T-helper 9 cell (primary cell): ENCODE data around the gene LAMA2.

ENCODE experiments used
- DNase-seq: peaks from one replicate; pipeline ENCODE4 v3.0.0-alpha.2; 2020

The LAMA2 gene

DNA sequence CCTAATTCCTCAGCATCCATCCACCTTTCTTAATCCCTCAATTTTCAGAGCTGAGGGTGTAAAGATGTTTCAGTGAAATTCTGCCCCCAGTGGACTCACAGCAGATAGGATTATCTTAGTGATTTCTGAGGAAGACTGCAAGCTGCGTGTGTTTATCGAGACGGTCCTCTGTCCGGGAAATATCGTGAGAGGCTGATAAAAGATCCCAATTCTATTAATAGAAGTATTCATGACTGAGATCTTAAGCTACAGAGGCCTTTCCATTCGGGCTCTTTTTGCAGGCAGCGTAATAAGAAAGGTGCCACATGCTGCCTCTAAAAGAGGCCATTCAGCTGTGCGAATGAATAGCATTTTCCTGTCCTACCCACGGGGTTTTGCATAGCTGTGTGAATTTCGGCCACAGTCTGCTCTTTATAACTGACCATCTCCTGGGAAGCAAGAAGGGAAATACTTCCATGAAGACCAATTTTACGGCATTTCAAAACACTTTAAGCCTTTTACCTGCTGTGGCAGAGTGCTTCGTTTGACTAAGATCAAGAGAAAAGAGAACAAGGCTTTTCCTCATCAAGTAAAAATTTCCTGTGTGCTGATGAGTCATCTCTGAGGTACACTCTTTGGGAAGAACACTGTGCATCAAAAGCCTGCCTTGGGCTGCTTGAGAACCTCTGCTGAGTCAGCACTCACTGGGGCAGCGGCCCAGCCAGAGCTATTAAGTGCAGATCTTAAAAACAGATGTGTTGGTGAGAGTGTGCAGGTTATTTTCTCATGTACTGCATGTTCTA, 618.2 kb downstream of the LAMA2 start:
- DNase-seq = no peak

DNA sequence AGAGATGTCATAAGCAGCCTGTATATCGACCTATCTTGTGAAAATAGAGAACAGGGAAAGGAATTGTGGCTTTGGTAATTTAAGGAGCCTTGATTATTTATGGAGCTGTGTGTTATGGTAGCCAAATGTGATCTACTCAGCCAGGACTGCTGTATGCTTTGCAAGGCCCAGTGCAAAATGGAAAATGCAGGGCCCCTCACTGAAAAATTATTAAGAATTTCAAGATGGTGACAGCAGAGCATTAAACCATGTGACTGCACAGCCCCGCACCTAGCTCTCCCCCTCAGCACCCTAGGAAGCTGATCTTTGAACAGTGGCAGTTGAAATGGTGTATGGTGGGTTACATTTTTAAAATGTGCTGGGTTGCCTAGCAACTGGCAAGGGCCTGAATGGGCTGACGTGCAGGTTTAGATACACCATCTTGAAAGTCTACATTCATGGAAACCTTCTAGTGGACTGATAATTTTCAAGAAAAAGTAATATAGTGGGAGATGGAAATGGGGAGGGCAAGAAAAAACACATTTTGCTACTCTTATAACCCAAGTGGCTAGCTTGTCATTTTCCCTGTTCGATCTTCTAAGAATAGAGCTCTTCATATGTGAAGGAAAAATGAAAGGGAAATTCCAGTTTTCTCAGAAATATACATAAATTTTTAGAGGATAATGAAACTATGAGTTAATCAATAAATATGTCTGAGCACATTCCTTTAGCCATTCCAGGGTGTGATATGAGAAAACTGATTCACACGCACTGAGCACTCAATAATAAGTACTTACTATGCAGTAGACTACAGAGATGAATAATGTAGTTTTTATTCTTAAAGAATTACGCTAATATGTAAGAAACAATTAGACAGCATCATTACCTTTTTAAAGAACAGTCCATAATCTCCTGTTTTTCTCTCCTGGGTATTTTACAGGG, 619.1 kb downstream of the LAMA2 start:
- no peak for DNase-seq

DNA sequence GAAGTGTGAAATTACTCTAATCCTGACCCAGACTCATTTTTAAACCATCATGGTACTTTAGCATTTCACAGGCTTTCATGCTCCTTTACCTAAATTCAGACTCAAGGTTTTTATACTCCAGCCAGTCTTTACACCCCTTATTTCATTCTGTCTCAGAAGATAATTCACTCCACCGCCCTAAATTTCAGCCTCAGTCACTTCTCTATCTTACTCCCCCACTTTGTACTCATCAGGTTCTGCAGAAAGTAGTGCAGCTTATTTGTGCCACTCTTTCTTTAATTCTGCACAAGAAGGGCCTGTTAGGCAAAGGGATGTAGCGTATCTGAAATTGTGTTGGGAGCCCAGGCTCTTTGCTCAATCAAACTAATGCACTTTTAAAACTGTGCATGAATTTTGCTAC, 621.5 kb downstream of the LAMA2 start:
- DNase-seq = no peak

DNA sequence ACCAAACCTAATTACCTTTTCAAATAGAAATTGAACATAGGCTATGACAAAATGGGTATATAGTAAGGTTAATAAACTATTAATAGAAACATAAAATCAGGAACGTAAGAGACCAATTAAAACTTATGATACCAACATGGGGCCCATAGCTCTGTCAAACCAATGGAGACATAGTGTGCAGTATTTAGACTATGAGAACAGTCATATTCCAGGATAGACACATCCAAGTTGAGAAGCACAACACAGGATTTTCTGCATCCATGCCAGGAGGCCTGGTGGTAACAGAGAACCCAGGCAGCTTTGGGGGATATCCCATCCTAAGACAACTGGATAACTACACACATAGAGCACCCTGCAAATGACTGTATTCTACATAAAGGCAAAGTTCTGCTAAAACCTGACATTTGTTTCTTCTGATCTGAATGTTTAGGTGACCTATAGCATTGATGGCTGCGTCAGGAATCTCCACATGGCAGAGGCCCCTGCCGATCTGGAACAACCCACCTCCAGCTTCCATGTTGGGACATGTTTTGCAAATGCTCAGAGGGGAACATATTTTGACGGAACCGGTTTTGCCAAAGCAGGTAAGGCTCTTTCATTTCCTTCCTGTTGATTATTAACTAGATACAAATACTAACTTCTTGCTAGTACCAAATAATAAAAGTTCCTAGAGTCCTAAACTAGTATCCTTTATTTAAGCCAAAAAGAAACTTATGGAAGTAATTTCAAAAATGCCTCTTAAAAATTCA, 624.3 kb downstream of the LAMA2 start:
- no peak for DNase-seq

DNA sequence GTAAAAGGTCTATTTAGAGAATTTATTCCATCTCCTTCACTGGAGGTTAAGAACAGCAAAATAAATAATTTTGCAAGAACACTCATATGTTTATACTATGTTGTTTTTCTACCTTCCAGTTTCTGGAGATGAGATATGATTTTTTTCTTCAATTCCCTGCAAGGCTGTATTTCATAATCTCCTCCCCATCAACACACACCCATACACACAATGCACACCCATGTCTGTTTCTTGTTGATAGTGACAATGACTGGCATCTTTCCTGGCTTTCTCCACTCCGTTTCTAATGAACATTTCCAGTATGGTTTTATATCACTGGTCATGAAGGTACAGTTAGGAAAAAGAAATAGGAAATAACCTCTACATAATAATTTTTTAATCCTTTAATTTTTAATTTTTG, 624.9 kb downstream of the LAMA2 start:
- DNase-seq = no peak

DNA sequence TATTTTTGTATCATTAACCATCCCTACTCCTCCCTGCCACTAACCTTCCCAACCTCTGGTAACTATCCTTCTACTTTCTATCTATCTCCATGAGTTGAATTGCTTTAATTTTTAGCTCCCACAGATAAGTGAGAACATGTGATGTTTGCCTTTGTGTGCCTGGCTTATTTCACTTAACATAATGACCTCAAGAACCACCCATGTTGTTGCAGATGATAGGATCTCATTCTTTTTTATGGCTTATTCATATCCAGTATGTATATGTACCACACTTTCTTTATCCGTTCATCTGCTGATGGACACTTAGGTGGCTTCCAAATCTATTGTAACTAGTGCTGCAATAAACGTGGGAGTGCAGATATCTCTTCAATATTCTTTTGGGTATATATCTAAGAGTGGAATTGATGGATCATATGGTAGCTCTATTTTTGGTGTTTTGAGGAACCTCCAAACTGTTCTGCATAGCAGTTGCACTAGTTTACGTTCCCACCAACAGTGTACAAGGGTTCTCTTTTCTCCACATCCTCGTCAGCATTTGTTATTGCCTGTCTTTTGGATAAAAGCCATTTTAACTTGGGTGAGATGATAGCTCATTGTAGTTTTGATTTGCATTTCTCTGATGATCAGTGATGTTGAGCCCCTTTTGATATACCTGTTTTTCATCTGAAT, 625.7 kb downstream of the LAMA2 start:
- DNase-seq = no peak

DNA sequence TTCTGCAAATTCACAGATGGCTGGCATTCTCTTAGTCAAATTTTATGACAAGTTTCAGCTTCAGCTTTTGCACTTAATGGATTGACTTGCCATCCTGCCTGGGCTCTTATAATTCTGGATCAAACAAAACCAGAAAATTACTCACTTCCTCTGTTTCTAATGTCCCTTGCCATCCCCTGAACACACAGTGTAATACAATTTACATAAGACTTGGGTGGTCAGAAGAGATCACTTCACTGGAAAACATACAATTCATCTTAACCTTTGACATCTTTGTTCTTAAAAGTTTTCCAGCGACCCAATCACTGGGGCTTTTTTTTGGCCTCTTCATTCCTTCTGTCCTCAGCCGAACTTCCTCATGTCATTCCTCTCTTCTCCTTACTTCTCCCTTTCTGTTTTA, 628.0 kb downstream of the LAMA2 start:
- DNase-seq = no peak

DNA sequence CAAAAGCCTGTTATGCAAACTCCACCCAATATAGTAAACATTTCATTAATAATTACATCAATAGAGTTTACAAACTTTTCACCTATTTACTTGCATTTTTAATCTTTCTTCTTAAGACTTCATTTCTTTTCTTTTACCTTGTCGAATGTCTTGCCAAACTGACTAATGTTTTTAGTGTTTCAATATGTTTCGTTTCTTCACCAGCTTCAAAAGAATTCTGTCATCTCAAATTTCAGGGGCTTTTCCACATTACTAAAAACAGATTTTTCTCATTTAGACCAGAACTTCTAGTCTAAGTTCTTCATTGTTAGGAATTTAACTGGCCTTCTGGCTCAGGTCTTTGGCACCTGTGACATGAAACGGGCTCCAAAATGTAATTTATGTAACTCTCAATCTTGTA, 630.5 kb downstream of the LAMA2 start:
- no peak for DNase-seq

DNA sequence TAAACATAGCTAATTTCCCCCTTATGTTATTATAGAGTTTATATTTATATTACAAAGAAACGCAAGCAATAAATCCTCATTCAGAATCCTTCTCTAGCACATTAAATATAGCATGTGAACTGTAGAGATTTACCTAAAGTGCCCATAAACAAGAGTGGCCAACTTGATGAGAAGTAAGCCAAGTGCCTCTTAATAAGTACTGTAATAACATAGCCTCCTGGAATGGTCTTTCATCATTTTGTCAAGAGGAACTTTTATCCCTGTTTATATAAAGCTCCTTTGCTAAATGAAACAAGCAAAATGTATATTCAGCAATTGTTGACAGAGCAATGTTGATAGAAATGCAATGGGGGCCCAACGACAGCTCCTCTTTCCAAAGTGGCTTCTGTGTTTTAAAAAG, 632.1 kb downstream of the LAMA2 start:
- DNase-seq = no peak

DNA sequence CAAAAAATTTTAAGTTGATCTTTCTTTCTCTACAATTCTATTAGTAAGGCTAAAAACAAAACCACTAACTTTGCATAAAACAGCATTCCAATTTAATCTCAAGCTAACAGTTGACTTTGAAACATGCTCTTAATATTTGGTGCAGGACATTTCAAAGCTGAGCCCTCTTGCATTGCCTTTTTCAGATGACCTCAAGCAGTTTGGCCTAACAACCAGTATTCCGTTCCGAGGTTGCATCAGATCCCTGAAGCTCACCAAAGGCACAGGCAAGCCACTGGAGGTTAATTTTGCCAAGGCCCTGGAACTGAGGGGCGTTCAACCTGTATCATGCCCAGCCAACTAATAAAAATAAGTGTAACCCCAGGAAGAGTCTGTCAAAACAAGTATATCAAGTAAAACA, 633.1 kb downstream of the LAMA2 start:
- no peak for DNase-seq

DNA sequence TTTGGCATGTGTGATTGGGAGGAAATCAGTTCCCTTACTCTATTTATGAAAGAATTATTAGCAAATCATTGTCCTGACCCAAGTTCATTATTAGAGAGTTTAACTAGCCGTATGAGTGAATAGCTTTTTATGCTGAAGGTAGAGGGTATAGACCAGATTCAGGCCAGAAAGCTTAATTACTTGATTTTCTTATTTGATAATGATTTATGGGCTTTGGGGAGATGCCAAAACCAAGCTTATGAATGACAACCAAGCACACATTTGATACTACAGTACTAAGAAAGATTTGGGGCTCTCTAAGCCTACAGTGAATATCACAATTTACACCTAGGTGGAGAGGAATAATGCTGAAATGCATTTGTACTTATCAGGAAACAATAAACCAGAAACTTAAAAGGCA, 633.8 kb downstream of the LAMA2 start:
- no peak for DNase-seq

DNA sequence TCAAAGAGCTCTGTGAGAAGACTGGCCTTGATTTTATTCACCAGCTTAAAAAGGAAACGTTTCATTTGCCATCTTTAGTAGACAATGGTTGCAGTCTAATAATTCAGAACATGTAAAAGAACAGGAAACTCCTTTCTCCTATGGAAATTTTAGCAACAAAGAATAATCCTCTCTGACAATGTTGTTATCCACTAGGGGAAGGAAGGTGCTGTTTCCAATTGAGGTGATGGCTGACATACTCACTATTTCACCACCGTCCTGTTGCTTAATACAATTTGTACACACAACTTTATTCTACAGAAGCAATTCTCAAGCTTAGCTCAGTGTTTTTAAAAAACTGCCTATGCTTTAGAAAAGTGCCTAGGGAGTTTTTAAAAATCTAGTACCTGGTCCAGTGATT, 634.4 kb downstream of the LAMA2 start:
- no peak for DNase-seq

DNA sequence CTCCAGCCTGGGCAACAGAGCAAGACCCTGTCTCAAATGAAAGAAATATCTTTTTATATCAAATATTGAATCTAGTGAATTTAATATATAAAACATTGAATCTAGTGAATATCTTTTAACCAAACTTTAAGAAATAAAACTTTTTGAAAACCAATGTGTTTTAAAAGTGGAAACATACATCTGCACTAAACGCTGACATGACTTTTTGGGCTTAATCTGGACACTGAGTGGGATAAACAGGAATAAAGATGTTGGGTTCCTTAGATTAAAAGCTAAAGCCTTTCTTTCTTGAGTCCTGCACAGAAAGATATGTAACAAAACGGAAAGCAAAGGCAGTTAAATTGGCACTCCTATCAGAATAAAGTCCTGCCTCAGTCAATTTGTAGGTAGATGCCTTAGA, 636.8 kb downstream of the LAMA2 start:
- no peak for DNase-seq

DNA sequence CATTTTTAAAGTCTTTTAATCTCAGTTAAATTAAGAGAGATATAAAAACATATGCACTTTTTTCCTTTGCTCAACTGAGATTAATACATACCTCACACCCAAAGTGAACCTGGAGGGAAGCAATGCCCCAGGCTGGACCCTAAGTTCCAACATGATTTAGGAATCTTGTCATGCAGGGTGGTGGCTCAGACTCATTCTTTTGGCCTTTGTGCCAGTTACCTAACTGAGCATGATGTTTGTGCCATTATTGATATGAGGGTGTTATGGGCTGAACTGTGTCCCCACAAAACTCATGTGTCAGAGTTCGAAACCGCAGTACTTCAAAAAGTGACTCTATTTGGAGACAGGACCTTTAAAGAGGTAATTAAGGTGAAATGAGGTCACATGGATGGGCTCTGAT, 639.0 kb downstream of the LAMA2 start:
- no peak for DNase-seq

DNA sequence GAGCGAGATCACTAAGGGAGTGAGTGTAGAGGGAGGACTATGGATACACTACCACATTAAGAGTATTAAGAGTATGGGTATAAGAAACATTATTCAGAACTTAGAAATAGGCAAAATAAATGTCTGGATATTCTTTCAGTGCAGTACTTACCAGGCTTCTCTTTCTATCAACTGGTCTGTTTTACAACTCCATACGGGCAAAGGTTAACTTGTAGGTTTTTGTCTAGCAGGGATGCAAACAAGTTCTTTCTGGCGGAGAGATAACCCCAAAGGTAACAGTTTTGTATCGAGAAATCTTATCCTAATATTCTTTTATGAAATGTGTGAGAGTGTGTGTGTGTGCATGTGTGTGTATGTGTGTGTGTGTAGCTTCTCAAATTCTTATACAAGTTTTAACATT, 640.9 kb downstream of the LAMA2 start:
- no peak for DNase-seq

DNA sequence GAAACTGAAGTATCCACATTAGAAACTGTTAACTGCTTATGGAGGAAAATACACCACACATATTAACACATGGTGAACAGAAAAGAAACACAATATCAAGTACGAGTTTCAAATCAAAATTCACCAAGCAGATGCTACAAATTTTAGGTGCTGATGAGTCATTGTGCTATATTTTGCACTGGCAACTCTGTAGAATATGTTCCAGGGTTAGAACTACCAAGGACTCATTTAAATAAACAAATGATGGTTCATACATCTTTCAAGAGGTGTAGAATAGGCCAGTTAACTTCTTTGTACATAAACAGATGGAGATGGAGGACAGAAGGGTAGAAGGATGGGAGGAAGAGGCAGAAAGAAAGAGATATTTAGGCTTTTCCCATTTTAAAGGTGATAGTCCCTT, 642.1 kb downstream of the LAMA2 start:
- DNase-seq = no peak

DNA sequence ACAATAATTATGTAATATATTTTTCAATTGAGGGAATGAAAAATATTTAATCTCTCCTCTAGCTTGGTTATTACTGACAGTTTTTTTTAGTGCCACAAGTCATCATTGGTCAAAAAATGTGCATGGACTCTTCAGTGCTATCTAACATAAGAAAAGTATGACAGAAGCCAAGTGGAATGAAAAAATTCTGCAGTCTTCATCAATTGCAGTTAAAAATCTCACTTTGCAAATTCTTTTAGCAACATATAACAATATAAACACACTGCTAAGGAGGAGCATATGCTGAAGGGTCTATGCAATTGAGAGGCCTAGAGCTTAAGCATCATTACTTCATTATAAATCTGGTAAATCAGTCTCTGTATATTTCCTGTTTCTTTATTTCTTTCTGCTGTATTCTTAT, 652.0 kb downstream of the LAMA2 start:
- DNase-seq = no peak

DNA sequence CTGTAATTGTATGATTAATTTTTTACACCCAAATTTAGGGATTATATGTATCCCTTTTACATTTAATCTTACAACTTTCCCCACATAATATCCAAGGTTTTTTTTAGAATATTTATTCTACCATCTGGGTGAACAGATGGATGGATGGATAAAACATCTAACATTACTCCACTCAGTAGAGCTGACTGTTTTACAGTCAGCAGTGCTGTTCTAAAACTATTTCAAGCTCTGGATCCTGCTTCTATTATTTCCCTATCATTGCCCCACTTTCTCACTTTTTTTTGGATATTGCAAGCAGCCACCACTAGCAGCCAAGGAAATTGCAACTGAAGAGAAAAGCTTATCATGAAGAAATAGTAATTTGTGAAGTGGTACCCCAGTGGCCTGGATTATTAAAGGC, 653.3 kb downstream of the LAMA2 start:
- DNase-seq = no peak

DNA sequence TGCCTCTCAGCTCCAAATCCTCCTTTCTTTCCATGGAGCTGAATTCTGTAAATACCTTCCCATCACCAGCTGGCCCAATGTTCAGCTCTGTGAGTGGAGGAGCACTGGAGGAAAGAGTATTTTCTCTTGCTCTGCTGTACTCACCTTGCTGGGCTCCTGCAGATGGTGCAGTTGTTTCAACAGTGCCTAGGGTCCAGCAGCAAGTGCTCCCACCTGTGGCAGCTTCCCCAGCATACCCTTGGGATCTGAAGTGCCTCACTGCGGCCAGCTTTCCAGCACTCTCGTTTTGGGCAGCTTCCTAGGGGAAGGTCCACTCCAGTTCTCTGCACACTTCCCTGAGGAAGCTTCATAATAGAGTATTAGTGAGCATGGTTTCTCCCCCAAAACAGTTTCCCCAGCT, 656.1 kb downstream of the LAMA2 start:
- DNase-seq = no peak

DNA sequence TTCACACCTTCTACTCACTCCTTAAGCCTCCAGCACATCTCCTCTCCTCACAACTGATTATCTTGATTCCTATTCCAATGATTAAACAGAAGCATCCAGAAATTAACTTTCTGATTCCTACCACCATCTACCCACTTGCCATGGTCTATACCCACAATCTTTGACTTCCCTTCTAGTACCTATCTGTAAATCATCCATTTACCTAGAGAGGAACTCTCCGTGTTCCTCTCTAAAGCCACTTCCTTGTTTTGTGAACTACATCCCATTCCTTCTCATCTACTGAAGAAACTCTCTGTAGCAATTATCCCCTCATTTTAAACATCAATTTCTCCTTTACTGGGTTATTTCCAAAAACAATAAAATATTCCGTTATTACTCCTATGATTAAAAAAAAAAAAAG, 659.8 kb downstream of the LAMA2 start:
- DNase-seq = no peak

DNA sequence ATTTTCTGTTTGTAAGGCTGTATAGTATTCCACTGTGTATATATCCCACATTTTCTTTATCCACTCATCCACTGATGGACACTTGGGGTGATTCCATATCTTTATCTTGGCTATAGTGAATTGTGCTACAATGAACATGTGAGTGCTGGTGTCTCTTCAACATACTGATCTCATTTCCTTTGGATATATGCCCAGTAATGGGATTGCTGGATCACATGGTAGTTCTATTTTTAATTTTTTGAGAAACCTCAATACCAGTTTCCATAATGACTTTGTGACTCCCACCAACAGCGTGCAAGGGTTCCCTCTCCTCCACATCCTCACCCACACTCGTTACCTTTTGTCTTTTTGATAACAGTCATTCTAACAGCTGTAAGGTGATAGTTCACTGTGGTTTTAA, 661.0 kb downstream of the LAMA2 start:
- no peak for DNase-seq

DNA sequence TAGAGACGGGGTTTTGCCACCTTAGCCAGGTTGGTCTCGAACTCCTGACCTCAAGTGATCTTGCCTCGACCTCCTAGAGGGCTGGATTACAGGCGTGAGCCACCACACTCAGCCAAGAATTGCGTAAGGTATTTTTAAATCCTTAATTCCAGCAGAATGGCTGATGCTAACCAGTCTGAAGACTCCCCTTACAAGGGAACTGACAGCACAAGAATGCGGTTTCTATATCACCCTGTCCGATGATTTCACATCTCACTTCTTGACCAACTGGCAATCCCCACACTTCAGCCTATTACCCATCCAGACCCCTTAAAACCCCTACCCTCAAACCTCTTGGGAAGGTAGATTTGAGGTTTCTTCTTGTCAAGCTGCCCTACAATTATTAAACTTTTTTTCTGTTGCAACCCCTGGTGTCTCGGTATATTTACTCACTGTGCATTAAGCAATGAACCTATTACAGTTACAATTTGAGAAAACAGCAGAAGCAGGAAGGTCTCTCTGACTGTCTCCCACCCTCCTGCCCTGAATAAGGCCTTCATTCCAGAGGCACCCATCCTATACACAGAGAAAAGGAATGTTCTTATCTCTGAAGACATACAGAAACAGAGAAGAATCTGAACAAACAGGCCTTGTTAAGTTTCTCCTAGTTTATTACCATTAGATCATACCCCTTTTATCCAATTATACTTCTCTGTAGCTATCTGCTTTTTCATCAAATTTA, 662.1 kb downstream of the LAMA2 start:
- DNase-seq = no peak
